CD4-positive, alpha-beta T cell (primary cell): ENCODE measurements around the gene MT1M. TPM values are rescaled to one million over a fixed set of nuclear protein-coding genes. Genes with fewer than 3 reads are reported as not detected.

Experiments
- ATAC-seq: fragments of 200-7000 bp; cut with Tn5 transposase; one replicate; pipeline ENCODE4 v1.10.0; 2022; ENCODE audit warnings: mild to moderate bottlenecking; ENCODE audit not compliant: poor library complexity
- CTCF ChIA-PET: fragments of 350-600 bp; sonication (Branson Sonifier 250); formaldehyde crosslinking; loops from one replicate; lab custom pipeline; 2021; ENCODE audit warnings: antibody characterized with exemption, inconsistent platforms; lab: Charles Lee
- POLR2A ChIA-PET: fragments of 350-600 bp; sonication (Branson Sonifier 250); formaldehyde crosslinking; loops from one replicate; lab custom pipeline; 2021; ENCODE audit warnings: antibody characterized with exemption, inconsistent platforms; lab: Charles Lee
- DNase-seq, 14 experiments: peaks; one replicate each; pipeline ENCODE4 v3.0.0-alpha.2; 2013 to 2020; ENCODE audit warnings: mixed read lengths in 2 of 14
- H3K27ac ChIP-seq, 2 donors: one replicate each; pipeline versions ENCODE4 v1.5.1 to v1.7.0; 2013; ENCODE audit warnings: low read length in 2 of 2, low read depth in 1 of 2, mild to moderate bottlenecking in 1 of 2
- H3K27me3 ChIP-seq, 2 experiments: 1 replicate in 1 of 2; 2 replicates in 1 of 2; pipeline versions ENCODE4 v1.6.1 to v1.7.0; 2013; ENCODE audit warnings: low read length in 2 of 2, control low read depth in 1 of 2, mild to moderate bottlenecking in 1 of 2, moderate library complexity in 1 of 2; ENCODE audit not compliant: insufficient read depth in 2 of 2, control insufficient read depth in 1 of 2
- H3K36me3 ChIP-seq: one replicate; pipeline ENCODE4 v1.6.1; 2013; ENCODE audit warnings: low read length, control low read depth; ENCODE audit not compliant: insufficient read depth
- H3K4me1 ChIP-seq: one replicate; pipeline ENCODE4 v1.6.1; 2013; ENCODE audit warnings: low read length, control low read depth; ENCODE audit not compliant: insufficient read depth
- H3K4me3 ChIP-seq: one replicate; pipeline ENCODE4 v1.5.1; 2013; ENCODE audit warnings: mild to moderate bottlenecking, low read length, moderate library complexity
- H3K9me3 ChIP-seq, 2 experiments: 1 replicate in 1 of 2; 2 replicates in 1 of 2; pipeline versions ENCODE4 v1.6.1 to v1.7.0; 2013; ENCODE audit warnings: low read length in 2 of 2, mild to moderate bottlenecking in 2 of 2, control low read depth in 1 of 2, moderate library complexity in 1 of 2; ENCODE audit not compliant: control insufficient read depth in 1 of 2, insufficient read depth in 1 of 2
- H3K27ac Mint-ChIP-seq: one replicate; pipeline ENCODE4 v1.8.0; 2020; ENCODE audit warnings: mixed read lengths
- H3K27me3 Mint-ChIP-seq: one replicate; pipeline ENCODE4 v1.8.0; 2021; ENCODE audit warnings: mixed read lengths
- H3K36me3 Mint-ChIP-seq: one replicate; pipeline ENCODE4 v1.8.0; 2021; ENCODE audit warnings: low read depth, mixed read lengths
- H3K4me1 Mint-ChIP-seq: one replicate; pipeline ENCODE4 v1.8.0; 2021; ENCODE audit warnings: low read depth, mixed read lengths
- H3K4me3 Mint-ChIP-seq: one replicate; pipeline ENCODE4 v1.8.0; 2020; ENCODE audit warnings: mild to moderate bottlenecking, mixed read lengths
- H3K9me3 Mint-ChIP-seq: one replicate; pipeline ENCODE4 v1.8.0; 2020; ENCODE audit warnings: mixed read lengths
- CTCF ChIP-seq: fragments of 200-600 bp; IDR thresholded peaks from one replicate; pipeline ENCODE4 v1.8.0; 2022; ENCODE audit warnings: antibody characterized with exemption, mild to moderate bottlenecking
- intact Hi-C, 2 experiments: fragments of 100-400 bp; cut with DNase I in 1 of 2; cut with micrococcal nuclease in 1 of 2; formaldehyde crosslinking; loops; one replicate each; pipeline versions ENCODE4 v1.15.1 to v1.9.0; 2023 to 2025; cut with DNase I, micrococcal nuclease
- total RNA-seq, 174 experiments: library from RNA in 2 of 174; stranded (reverse) in 2 of 174; gene quantifications; one replicate each; pipeline ENCODE4 v1.2.3 and lab custom pipeline; 2021 to 2026

The MT1M gene
- total RNA-seq, 2 experiments from 2014 or later, result not detected

- Histone ChIP-seq H3K27me3 (peaks cover 78 to 91% of the 10 kb centered on the region in 2 experiments), H3K9me3 (peaks cover 0 to 13% of the 10 kb centered on the region in 2 experiments), H3K36me3 (no peaks in the 10 kb centered on the region), H3K4me1 (peaks cover 49% of the 10 kb centered on the region), H3K4me3 (peak overlapping the region; percentile 19), H3K27ac (no peak overlapping the region)
- DNase-seq, result no peak
- Mint-ChIP-seq H3K9me3 (no peaks in the 10 kb centered on the region), H3K4me1 (peaks cover 56% of the 10 kb centered on the region), H3K4me3 (peak overlapping the region; percentile 68), H3K27ac (no peak overlapping the region), H3K36me3 (no peaks in the 10 kb centered on the region), H3K27me3 (peaks cover 95% of the 10 kb centered on the region)
- ChIA-PET CTCF (no interaction called here), POLR2A (no interaction called here)
- ATAC-seq, result peak; percentile 23
- no peak for TF ChIP-seq CTCF
- intact Hi-C loops, result no loop called here
Measured at GRCh38 chr16:56635441-56635967, 3.0 kb downstream of the MT1M start.

- DNase-seq (no peak), ATAC-seq (no peak)
- Histone ChIP-seq H3K36me3 (no peaks in the 10 kb centered on the region), H3K4me1 (peaks cover 47% of the 10 kb centered on the region), H3K4me3 (no peak overlapping the region), H3K27me3 (peaks cover 69 to 82% of the 10 kb centered on the region in 2 experiments), H3K27ac (no peak overlapping the region), H3K9me3 (peaks cover 0 to 13% of the 10 kb centered on the region in 2 experiments)
- H3K27ac Mint-ChIP-seq, result no peak overlapping the region
- H3K4me1 Mint-ChIP-seq, result peaks cover 50% of the 10 kb centered on the region
- peaks cover 92% of the 10 kb centered on the region for H3K27me3 Mint-ChIP-seq
- ChIA-PET CTCF (interaction anchor here (1.2 kb wide), 1 partner anchor 19 kb away, joined by 3 read pairs; no protein-coding TSS in a partner anchor), POLR2A (interaction anchor here (0.8 kb wide), 1 partner anchor 11 kb away, joined by 3 read pairs; the partner anchor contains the start of gene MT1E)
- no peaks in the 10 kb centered on the region for H3K36me3 Mint-ChIP-seq
- no peaks in the 10 kb centered on the region for H3K9me3 Mint-ChIP-seq
- H3K4me3 Mint-ChIP-seq, result no peak overlapping the region
- intact Hi-C loops, result no loop called here
- no peak for TF ChIP-seq CTCF
Measured at GRCh38 chr16:56636616-56637413, 4.4 kb downstream of the MT1M start.

- intact Hi-C loops, result no loop called here
- ChIA-PET CTCF (no interaction called here), POLR2A (interaction anchor here (0.9 kb wide), 1 partner anchor 26 kb away, joined by 3 read pairs; no protein-coding TSS in a partner anchor)
- Mint-ChIP-seq H3K4me1 (peaks cover 51% of the 10 kb centered on the region), H3K27ac (no peak within 1 kb of the TSS), H3K27me3 (peaks cover 79% of the 10 kb centered on the region), H3K36me3 (no peaks in the 10 kb centered on the region), H3K4me3 (no peak within 1 kb of the TSS), H3K9me3 (no peaks in the 10 kb centered on the region)
- no peak for TF ChIP-seq CTCF
- H3K27ac ChIP-seq, result no peak within 1 kb of the TSS
- no peaks in the 10 kb centered on the region for H3K36me3 ChIP-seq
- no peak within 1 kb of the TSS for H3K4me3 ChIP-seq
- H3K9me3 ChIP-seq, result peaks cover 0 to 8% of the 10 kb centered on the region in 2 experiments
- ATAC-seq (no peak), DNase-seq (peak in 1 of 14 experiments; percentile 37)
- H3K27me3 ChIP-seq, result peaks cover 58 to 70% of the 10 kb centered on the region in 2 experiments
- peaks cover 40% of the 10 kb centered on the region for H3K4me1 ChIP-seq
Measured at GRCh38 chr16:56637814-56638750, 5.6 kb downstream of the MT1M start, which contains the start of gene MT1A. TSS of gene MT1A (plus strand) at chr16:56638666. CDS start at chr16:56638739, 73 bp downstream.
